Measurements from ENCODE around the gene COG5.

The COG5 gene

DNA sequence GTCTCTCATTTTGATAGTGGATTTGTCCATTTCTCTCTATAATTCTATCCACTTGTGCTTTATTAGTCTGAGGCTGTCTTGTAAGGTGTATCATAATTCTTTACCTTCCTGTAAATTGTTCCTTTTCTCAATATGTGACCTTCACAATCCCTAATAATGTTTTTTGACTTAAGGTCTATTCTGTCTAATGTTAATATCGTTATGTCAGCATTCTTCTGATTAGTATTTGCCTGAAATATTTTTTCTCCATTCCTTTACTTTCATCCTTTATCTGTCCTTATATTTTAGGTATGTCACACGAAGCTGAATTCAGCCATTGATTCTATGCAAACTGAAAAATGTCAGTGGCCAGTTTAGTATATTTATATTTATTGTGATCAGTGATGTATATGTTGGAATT is 295.1 kb downstream of the COG5 start:
- in situ Hi-C loops (cut with HindIII; ENCODE audit: low sequenced_read_pairs), result no loop called here
- no peak overlapping the region for H3K4me3 ChIP-seq (ENCODE audit: low read depth, low read length)
- TF ChIP-seq, protein P1, sequence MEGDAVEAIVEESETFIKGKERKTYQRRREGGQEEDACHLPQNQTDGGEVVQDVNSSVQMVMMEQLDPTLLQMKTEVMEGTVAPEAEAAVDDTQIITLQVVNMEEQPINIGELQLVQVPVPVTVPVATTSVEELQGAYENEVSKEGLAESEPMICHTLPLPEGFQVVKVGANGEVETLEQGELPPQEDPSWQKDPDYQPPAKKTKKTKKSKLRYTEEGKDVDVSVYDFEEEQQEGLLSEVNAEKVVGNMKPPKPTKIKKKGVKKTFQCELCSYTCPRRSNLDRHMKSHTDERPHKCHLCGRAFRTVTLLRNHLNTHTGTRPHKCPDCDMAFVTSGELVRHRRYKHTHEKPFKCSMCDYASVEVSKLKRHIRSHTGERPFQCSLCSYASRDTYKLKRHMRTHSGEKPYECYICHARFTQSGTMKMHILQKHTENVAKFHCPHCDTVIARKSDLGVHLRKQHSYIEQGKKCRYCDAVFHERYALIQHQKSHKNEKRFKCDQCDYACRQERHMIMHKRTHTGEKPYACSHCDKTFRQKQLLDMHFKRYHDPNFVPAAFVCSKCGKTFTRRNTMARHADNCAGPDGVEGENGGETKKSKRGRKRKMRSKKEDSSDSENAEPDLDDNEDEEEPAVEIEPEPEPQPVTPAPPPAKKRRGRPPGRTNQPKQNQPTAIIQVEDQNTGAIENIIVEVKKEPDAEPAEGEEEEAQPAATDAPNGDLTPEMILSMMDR (IDR thresholded peaks at IDR 0.05; ENCODE audit: low read depth, low read length, missing control alignments), result no peak
- no peak for DNase-seq (ENCODE audit: low read depth)

DNA sequence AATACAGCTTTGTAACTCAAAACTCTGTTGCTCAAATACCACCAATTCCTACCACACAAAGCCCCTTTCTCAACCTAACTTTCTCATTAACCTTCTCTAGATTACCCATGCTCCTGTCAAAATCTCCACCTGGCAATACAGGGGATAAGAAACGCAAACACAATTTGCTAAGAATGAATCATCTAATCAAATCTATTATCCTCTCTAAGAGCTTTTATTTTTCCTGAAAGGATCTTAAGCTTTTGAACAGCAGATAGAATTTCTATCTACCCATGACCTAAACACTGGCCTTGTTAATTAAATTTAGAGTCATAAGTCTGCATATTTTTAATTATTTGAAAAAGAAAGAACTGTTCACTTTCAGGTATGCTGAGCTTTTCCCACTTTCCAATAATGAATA is 296.6 kb downstream of the COG5 start:
- TF ChIP-seq, protein P1 (IDR thresholded peaks at IDR 0.05; ENCODE audit: low read depth, low read length, missing control alignments), result no peak
- no peak for DNase-seq (ENCODE audit: low read depth)
- no peak overlapping the region for H3K4me3 ChIP-seq (ENCODE audit: low read depth, low read length)
- in situ Hi-C loops (cut with HindIII; ENCODE audit: low sequenced_read_pairs), result no loop called here

DNA sequence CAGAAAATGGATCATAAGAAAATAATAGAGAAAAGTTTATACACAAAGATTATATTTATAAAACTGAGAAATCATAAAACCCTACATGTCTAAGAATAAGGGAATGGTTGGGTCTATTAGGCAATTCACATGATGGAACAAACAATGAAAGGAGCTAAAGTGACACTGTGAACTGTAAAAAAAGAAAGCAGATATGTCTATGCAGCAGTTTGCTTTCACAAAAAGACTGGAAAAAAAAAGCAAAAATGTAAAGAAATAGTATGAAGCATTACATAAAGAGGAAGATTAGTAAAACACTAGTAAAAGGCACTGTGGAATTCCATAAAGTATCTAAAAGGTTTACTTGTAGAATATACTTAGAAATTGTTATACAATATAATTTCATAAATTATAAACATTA is 299.0 kb downstream of the COG5 start:
- DNase-seq (ENCODE audit: low read depth), result no peak
- H3K4me3 ChIP-seq (ENCODE audit: low read depth, low read length), result no peak overlapping the region
- in situ Hi-C loops (cut with HindIII; ENCODE audit: low sequenced_read_pairs), result no loop called here
- TF ChIP-seq, protein P1 (IDR thresholded peaks at IDR 0.05; ENCODE audit: low read depth, low read length, missing control alignments), result no peak

DNA sequence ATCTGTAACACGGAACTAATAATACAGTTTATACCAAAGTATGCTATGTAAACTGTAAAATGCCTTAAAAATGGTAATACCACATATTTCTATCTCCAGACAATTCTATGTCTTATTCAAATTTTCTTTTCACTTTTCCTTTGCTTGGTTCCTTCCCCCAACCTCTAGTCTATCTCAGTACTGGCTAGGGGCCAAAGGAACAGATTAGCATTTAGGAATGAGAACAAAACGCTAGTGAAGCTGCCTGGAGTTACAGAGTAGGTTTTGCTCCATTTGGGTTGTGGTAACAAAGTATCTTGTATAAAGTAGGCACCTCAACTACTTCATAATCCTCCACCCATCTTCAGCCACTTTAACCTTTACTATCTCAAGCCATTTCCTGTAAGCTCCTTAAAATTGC is 300.9 kb downstream of the COG5 start:
- in situ Hi-C loops (cut with HindIII; ENCODE audit: low sequenced_read_pairs), result no loop called here
- TF ChIP-seq, protein P1 (IDR thresholded peaks at IDR 0.05; ENCODE audit: low read depth, low read length, missing control alignments), result no peak
- no peak overlapping the region for H3K4me3 ChIP-seq (ENCODE audit: low read depth, low read length)
- DNase-seq (ENCODE audit: low read depth), result no peak

DNA sequence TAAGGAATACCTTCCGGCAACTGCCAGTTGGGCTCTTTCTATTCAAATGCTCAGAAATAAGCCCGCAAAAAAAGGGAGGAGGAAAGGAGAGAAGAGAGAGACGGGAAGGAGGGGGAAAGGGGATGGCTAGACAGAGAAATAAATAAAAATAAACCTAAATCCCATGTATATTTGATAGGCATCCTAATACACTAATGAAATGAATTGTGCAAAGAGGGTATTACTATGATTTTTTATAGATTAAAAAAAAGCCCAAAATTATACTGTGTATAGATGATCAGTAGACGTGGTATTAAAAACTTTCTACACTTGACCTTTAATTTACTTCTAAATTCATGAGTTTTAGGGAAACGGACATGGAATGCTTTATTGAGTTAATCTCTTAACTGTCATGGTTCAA is 305.0 kb downstream of the COG5 start:
- TF ChIP-seq, protein P1 (IDR thresholded peaks at IDR 0.05; ENCODE audit: low read depth, low read length, missing control alignments), result no peak
- no peak overlapping the region for H3K4me3 ChIP-seq (ENCODE audit: low read depth, low read length)
- in situ Hi-C loops (cut with HindIII; ENCODE audit: low sequenced_read_pairs), result no loop called here

DNA sequence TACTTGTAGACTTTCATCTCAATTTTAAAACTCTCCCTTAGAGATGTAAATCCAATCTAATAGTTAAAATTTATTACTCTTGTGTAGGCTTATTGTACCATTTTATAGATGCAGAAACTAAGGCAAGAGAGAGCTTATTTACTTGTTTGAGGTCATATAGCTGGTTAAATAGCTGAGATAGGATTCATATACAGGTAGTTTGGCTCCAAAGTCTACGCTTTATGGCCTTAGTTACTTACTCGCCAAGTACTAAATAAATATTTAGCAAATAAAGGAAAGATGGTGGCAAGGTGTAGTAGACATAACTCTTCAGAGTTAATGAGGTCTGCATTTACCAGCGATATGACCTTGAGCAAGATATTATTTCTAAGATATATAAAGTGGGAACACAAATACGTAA is 308.1 kb downstream of the COG5 start:
- DNase-seq (ENCODE audit: low read depth), result no peak
- H3K4me3 ChIP-seq (ENCODE audit: low read depth, low read length), result no peak overlapping the region
- TF ChIP-seq, protein P1 (IDR thresholded peaks at IDR 0.05; ENCODE audit: low read depth, low read length, missing control alignments), result no peak
- in situ Hi-C loops (cut with HindIII; ENCODE audit: low sequenced_read_pairs), result no loop called here

More for the DNA sequence above, 305.0 kb downstream of the COG5 start:
- DNase-seq (ENCODE audit: low read depth), result no peak
